Measurements from ENCODE around the gene BCAS1. TPM values are rescaled to one million over a fixed set of nuclear protein-coding genes. Genes with fewer than 3 reads are reported as not detected.

Gene BCAS1
- total RNA-seq, 1 donor from 2014 or later = 0.32 TPM

DNA sequence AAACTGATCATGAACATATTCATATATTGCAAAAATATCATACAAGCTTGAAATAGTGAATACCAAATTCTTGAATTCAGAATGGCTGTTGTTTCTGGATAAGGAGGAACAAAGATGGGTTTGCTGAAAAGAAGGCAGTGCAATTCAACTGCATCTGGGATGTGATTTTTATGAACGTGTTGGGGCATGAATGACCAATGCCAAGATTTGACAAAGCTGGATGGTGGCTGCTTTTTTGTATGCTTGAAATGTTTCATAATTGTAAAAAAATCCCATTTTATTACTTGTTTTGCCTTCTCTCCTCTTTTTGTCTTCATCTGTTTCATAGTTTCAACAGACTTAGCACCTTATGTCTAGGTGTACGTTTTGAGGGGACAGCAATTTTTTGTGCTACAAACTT is 36.8 kb upstream of the BCAS1 start:
- Mint-ChIP-seq H3K27me3 (ENCODE audit: unreplicated experiment) (peaks cover 3% of the 10 kb centered on the region), H3K36me3 (ENCODE audit: unreplicated experiment) (peaks cover 6% of the 10 kb centered on the region), H3K4me1 (ENCODE audit: low read depth, unreplicated experiment) (no peaks in the 10 kb centered on the region), H3K27ac (ENCODE audit: unreplicated experiment) (no peak overlapping the region), H3K9me3 (ENCODE audit: unreplicated experiment) (peaks cover 2% of the 10 kb centered on the region), H3K4me3 (ENCODE audit: unreplicated experiment) (no peak overlapping the region)
- TF ChIP-seq, protein P1, sequence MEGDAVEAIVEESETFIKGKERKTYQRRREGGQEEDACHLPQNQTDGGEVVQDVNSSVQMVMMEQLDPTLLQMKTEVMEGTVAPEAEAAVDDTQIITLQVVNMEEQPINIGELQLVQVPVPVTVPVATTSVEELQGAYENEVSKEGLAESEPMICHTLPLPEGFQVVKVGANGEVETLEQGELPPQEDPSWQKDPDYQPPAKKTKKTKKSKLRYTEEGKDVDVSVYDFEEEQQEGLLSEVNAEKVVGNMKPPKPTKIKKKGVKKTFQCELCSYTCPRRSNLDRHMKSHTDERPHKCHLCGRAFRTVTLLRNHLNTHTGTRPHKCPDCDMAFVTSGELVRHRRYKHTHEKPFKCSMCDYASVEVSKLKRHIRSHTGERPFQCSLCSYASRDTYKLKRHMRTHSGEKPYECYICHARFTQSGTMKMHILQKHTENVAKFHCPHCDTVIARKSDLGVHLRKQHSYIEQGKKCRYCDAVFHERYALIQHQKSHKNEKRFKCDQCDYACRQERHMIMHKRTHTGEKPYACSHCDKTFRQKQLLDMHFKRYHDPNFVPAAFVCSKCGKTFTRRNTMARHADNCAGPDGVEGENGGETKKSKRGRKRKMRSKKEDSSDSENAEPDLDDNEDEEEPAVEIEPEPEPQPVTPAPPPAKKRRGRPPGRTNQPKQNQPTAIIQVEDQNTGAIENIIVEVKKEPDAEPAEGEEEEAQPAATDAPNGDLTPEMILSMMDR (IDR thresholded peaks at IDR 0.05; ENCODE audit: partially characterized antibody, unreplicated experiment) = no peak
- no peak for DNase-seq

- H3K4me3 Mint-ChIP-seq (ENCODE audit: unreplicated experiment) = no peak overlapping the region
- H3K27me3 Mint-ChIP-seq (ENCODE audit: unreplicated experiment) = peaks cover 1% of the 10 kb centered on the region
- no peaks in the 10 kb centered on the region for H3K36me3 Mint-ChIP-seq (ENCODE audit: unreplicated experiment)
- peaks cover 2% of the 10 kb centered on the region for H3K9me3 Mint-ChIP-seq (ENCODE audit: unreplicated experiment)
- TF ChIP-seq, protein P1 (IDR thresholded peaks at IDR 0.05; ENCODE audit: partially characterized antibody, unreplicated experiment) = no peak
- no peak overlapping the region for H3K27ac Mint-ChIP-seq (ENCODE audit: unreplicated experiment)
- H3K4me1 Mint-ChIP-seq (ENCODE audit: low read depth, unreplicated experiment) = peaks cover 3% of the 10 kb centered on the region
- DNase-seq = no peak
These were observed 35.8 kb upstream of the BCAS1 start for GRCh38 chr20:54106162-54106561.

- peaks cover 1% of the 10 kb centered on the region for H3K27me3 Mint-ChIP-seq (ENCODE audit: unreplicated experiment)
- DNase-seq = no peak
- TF ChIP-seq, protein P1 (IDR thresholded peaks at IDR 0.05; ENCODE audit: partially characterized antibody, unreplicated experiment) = no peak
- H3K27ac Mint-ChIP-seq (ENCODE audit: unreplicated experiment) = no peak overlapping the region
- peaks cover 3% of the 10 kb centered on the region for H3K4me1 Mint-ChIP-seq (ENCODE audit: low read depth, unreplicated experiment)
- no peak overlapping the region for H3K4me3 Mint-ChIP-seq (ENCODE audit: unreplicated experiment)
- H3K9me3 Mint-ChIP-seq (ENCODE audit: unreplicated experiment) = peaks cover 2% of the 10 kb centered on the region
- no peaks in the 10 kb centered on the region for H3K36me3 Mint-ChIP-seq (ENCODE audit: unreplicated experiment)
These were observed 35.3 kb upstream of the BCAS1 start for GRCh38 chr20:54105653-54106052.

DNA sequence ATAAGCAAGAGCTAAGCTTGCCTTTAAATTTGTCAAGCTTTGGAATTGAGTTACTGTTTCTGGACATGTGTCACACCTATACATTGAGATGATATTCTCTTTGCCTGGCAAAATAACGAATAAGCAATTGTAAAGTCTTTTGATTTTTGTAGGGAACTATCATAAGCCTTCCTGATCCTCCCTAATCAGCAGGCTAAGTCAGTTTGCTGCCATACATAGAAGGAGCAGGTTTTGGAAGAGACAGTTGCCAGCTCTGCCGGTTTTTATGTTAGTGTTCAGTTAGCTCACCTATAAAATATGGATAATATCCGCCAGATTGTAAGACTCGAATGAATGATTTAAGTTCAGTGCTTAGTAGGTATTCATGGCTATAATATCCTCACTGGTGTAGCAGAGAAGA is 34.4 kb upstream of the BCAS1 start:
- Mint-ChIP-seq H3K4me3 (ENCODE audit: unreplicated experiment) (no peak overlapping the region), H3K4me1 (ENCODE audit: low read depth, unreplicated experiment) (peaks cover 3% of the 10 kb centered on the region), H3K36me3 (ENCODE audit: unreplicated experiment) (no peaks in the 10 kb centered on the region), H3K9me3 (ENCODE audit: unreplicated experiment) (peaks cover 2% of the 10 kb centered on the region), H3K27ac (ENCODE audit: unreplicated experiment) (no peak overlapping the region), H3K27me3 (ENCODE audit: unreplicated experiment) (peaks cover 1% of the 10 kb centered on the region)
- TF ChIP-seq, protein P1 (IDR thresholded peaks at IDR 0.05; ENCODE audit: partially characterized antibody, unreplicated experiment) = no peak
- DNase-seq = no peak

DNA sequence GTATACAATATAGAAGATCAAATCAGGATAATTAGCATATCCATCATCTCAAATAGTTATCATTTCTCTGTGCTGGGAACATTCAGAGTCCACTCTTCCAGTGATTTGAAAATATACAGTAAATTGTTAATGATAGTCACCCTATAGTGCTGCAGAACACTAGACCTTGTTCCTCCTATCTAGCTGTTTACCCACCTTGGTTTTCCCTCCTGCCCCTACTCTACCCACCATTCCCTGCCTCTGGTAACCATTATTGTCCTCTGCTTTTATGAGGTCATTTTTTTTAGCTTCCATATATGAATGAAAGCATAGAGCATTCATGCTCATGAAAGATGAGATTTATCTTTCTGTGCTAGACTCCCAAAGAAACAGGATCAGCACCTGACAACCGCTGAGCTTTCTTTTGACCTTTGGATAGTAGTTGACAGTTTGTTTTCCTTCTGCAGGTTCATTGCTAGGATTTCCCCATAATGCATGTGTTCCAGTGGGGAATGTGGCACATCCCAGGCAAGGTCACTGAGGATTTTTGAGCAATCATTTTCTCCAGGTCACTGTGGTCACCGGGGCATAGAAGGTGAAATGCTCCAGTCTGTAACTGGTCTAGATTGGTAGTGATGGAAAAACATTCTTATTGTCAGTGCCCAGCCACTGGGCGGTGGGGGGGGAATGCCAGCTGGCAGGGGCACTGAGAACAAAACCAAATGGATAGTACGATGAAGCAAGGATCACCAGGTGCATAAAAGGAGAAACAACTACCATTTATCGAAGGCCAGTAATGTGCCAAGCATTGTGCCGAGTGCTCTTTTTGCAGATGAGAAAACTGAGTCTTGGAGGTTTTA is 33.6 kb upstream of the BCAS1 start:
- Mint-ChIP-seq H3K27me3 (ENCODE audit: unreplicated experiment) (peaks cover 1% of the 10 kb centered on the region), H3K27ac (ENCODE audit: unreplicated experiment) (no peak overlapping the region), H3K36me3 (ENCODE audit: unreplicated experiment) (no peaks in the 10 kb centered on the region), H3K9me3 (ENCODE audit: unreplicated experiment) (peaks cover 2% of the 10 kb centered on the region), H3K4me1 (ENCODE audit: low read depth, unreplicated experiment) (peaks cover 3% of the 10 kb centered on the region), H3K4me3 (ENCODE audit: unreplicated experiment) (no peak overlapping the region)
- TF ChIP-seq, protein P1 (IDR thresholded peaks at IDR 0.05; ENCODE audit: partially characterized antibody, unreplicated experiment) = peak; percentile 29
- DNase-seq = no peak

All from glutamatergic neuron (in vitro differentiated cells).